ENCODE results near the gene FLYWCH2. TPM values are rescaled to one million over a fixed set of nuclear protein-coding genes. Genes with fewer than 3 reads are reported as not detected.

The FLYWCH2 gene
- total and polyA plus RNA-seq, 2 of the 13 experiments (the other 11 are each of a cell fraction or from before 2014, with no cell fraction given): 16.9 to 19.8 TPM

DNA sequence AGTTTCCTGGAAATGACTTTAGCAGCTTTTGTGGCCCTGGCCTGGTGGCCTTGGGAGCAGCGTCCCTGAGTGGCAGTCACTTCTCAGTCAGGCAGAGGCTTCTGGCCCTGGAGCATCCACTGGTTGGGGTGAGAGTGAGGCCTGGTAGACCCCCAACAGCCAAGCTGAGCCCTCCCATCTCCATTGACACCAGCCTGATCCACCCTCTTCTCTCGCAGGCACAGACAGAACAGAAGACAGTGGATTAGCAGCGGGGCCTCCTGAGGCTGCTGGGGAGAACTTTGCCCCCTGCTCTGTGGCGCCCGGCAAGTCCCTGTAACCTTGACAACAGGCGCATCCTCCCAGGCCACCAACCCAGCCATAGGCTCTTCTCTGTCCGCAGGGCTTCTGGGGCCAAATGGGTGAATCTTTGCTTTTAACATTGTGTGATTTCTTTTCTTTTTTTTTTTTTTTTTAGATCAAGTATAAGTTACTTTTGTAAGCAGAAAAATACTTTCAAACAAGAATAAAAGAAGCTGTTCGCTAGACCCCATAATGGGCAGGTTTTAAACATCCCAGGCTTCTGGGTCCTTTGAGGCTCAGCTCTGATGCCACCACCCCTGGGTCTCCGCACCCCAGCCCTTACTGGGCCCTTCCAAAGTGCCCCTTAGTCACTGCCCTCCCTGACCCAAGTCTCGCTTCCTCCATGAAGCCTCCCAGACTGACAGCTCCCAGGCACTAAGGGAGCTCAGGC lies 16.0 kb downstream of the FLYWCH2 start (continued):
- TF ChIP-seq, protein P1, sequence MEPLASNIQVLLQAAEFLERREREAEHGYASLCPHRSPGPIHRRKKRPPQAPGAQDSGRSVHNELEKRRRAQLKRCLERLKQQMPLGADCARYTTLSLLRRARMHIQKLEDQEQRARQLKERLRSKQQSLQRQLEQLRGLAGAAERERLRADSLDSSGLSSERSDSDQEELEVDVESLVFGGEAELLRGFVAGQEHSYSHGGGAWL (CRISPR knock-in tag; IDR thresholded peaks at IDR 0.05): no peak
- TF ChIP-seq ZBTB38 (CRISPR knock-in tag; IDR thresholded peaks at IDR 0.05): peak; percentile 28; the same call in 1 of the 2 replicates
- TF ChIP-seq NR2F6 (IDR thresholded peaks at IDR 0.05): no peak
- 0 out of 2 replicates have a peak, but pooled peaks have one; percentile 14 for TF ChIP-seq NR2F6 (CRISPR knock-in tag; IDR thresholded peaks at IDR 0.05)
- TF ChIP-seq IRX3 (CRISPR knock-in tag; IDR thresholded peaks at IDR 0.05; ENCODE audit: borderline replicate concordance, low read depth): no peak
- TF ChIP-seq, protein P2, sequence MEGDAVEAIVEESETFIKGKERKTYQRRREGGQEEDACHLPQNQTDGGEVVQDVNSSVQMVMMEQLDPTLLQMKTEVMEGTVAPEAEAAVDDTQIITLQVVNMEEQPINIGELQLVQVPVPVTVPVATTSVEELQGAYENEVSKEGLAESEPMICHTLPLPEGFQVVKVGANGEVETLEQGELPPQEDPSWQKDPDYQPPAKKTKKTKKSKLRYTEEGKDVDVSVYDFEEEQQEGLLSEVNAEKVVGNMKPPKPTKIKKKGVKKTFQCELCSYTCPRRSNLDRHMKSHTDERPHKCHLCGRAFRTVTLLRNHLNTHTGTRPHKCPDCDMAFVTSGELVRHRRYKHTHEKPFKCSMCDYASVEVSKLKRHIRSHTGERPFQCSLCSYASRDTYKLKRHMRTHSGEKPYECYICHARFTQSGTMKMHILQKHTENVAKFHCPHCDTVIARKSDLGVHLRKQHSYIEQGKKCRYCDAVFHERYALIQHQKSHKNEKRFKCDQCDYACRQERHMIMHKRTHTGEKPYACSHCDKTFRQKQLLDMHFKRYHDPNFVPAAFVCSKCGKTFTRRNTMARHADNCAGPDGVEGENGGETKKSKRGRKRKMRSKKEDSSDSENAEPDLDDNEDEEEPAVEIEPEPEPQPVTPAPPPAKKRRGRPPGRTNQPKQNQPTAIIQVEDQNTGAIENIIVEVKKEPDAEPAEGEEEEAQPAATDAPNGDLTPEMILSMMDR (CRISPR knock-in tag; IDR thresholded peaks at IDR 0.05): no peak
- no peak for TF ChIP-seq ZNF468 (CRISPR knock-in tag; IDR thresholded peaks at IDR 0.05)
- no peak for TF ChIP-seq ZNF331 (CRISPR knock-in tag; IDR thresholded peaks at IDR 0.05)
- TF ChIP-seq ZSCAN31 (CRISPR knock-in tag; IDR thresholded peaks at IDR 0.05; ENCODE audit: low read depth): 0 out of 2 replicates have a peak, but pooled peaks have one; percentile 58
- TF ChIP-seq ZNF598 (CRISPR knock-in tag; IDR thresholded peaks at IDR 0.05; ENCODE audit: borderline replicate concordance): peak; percentile 8; the same call in 1 of the 2 replicates
- TF ChIP-seq POLR2AphosphoS5 (IDR thresholded peaks at IDR 0.05; ENCODE audit: low read depth, low read length): no peak
- TF ChIP-seq, protein P3, sequence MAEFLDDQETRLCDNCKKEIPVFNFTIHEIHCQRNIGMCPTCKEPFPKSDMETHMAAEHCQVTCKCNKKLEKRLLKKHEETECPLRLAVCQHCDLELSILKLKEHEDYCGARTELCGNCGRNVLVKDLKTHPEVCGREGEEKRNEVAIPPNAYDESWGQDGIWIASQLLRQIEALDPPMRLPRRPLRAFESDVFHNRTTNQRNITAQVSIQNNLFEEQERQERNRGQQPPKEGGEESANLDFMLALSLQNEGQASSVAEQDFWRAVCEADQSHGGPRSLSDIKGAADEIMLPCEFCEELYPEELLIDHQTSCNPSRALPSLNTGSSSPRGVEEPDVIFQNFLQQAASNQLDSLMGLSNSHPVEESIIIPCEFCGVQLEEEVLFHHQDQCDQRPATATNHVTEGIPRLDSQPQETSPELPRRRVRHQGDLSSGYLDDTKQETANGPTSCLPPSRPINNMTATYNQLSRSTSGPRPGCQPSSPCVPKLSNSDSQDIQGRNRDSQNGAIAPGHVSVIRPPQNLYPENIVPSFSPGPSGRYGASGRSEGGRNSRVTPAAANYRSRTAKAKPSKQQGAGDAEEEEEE (CRISPR knock-in tag; IDR thresholded peaks at IDR 0.05; ENCODE audit: borderline replicate concordance): no peak
- no peak for TF ChIP-seq RARG (CRISPR knock-in tag; IDR thresholded peaks at IDR 0.05; ENCODE audit: low read depth)
- TF ChIP-seq CREM (IDR thresholded peaks at IDR 0.05): no peak; the same call in 1 of the 2 replicates
- TF ChIP-seq CREM (CRISPR knock-in tag; IDR thresholded peaks at IDR 0.05): no peak
- TF ChIP-seq ZNF878 (CRISPR knock-in tag; IDR thresholded peaks at IDR 0.05): no peak
- no peak for TF ChIP-seq MTA1 (CRISPR knock-in tag; IDR thresholded peaks at IDR 0.05; ENCODE audit: borderline replicate concordance)
- TF ChIP-seq ATRX (CRISPR knock-in tag; IDR thresholded peaks at IDR 0.05; ENCODE audit: borderline replicate concordance): no peak
- TF ChIP-seq KLF12 (CRISPR knock-in tag; IDR thresholded peaks at IDR 0.05; ENCODE audit: borderline replicate concordance): no peak
- TF ChIP-seq, protein P4, sequence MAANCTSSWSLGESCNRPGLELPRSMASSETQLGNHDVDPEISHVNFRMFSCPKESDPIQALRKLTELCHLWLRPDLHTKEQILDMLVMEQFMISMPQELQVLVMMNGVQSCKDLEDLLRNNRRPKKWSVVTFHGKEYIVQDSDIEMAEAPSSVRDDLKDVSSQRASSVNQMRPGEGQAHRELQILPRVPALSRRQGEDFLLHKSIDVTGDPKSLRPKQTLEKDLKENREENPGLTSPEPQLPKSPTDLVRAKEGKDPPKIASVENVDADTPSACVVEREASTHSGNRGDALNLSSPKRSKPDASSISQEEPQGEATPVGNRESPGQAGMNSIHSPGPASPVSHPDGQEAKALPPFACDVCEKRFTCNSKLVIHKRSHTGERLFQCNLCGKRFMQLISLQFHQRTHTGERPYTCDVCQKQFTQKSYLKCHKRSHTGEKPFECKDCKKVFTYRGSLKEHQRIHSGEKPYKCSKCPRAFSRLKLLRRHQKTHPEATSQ (CRISPR knock-in tag; IDR thresholded peaks at IDR 0.05; ENCODE audit: borderline replicate concordance): no peak
- peak; percentile 29; the same call in 1 of the 2 replicates for TF ChIP-seq MIER3 (CRISPR knock-in tag; IDR thresholded peaks at IDR 0.05; ENCODE audit: borderline replicate concordance)
- TF ChIP-seq, protein P5, sequence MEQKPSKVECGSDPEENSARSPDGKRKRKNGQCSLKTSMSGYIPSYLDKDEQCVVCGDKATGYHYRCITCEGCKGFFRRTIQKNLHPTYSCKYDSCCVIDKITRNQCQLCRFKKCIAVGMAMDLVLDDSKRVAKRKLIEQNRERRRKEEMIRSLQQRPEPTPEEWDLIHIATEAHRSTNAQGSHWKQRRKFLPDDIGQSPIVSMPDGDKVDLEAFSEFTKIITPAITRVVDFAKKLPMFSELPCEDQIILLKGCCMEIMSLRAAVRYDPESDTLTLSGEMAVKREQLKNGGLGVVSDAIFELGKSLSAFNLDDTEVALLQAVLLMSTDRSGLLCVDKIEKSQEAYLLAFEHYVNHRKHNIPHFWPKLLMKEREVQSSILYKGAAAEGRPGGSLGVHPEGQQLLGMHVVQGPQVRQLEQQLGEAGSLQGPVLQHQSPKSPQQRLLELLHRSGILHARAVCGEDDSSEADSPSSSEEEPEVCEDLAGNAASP (CRISPR knock-in tag; IDR thresholded peaks at IDR 0.05; ENCODE audit: borderline replicate concordance): peak; percentile 51; the same call in 1 of the 2 replicates
- TF ChIP-seq ZNF207 (IDR thresholded peaks at IDR 0.05; ENCODE audit: borderline replicate concordance): no peak
- TF ChIP-seq ZNF546 (CRISPR knock-in tag; conservative IDR thresholded peaks at IDR 0.05): no peak

Measured in HepG2 (cell line).